Ureter (tissue), 1 donor: ENCODE results near the gene PRKG2. TPM values are rescaled to one million over a fixed set of nuclear protein-coding genes. Genes with fewer than 3 reads are reported as not detected.

Source experiments
- DNase-seq: peaks from one replicate; pipeline ENCODE4 v3.0.0-alpha.2; 2020; ENCODE audit warnings: low spot score
- total RNA-seq: library from RNA; stranded (reverse); gene quantifications from one replicate; pipeline ENCODE4 v1.2.4, GENCODE V29; 2023
- donor health status: DM: yes; HTN: yes; CAD: no.

Gene PRKG2
- total RNA-seq, 1 donor from 2014 or later = 4.7 TPM

DNA sequence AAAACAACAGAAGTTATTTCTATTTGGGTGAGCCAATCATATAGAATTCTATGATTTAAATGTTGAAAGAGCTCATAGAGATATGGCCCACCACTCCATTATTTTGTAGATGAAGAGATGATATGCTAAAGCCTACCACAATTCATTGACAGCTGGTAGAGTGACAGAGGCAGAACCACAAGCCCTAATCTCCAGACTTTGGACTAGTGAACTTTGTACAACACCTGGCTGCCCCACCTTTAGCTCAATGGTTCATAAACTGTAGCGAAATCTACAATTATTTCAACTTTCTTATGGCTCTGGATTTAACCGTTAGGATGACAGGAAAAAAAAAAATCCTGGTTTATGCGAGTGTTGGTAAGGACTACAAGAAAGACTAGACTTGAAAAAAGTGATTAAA is 50.9 kb downstream of the PRKG2 start:
- DNase-seq = no peak

GRCh38 chr4:81162752-81163458 is 52.1 kb downstream of the PRKG2 start:
- no peak for DNase-seq

DNA sequence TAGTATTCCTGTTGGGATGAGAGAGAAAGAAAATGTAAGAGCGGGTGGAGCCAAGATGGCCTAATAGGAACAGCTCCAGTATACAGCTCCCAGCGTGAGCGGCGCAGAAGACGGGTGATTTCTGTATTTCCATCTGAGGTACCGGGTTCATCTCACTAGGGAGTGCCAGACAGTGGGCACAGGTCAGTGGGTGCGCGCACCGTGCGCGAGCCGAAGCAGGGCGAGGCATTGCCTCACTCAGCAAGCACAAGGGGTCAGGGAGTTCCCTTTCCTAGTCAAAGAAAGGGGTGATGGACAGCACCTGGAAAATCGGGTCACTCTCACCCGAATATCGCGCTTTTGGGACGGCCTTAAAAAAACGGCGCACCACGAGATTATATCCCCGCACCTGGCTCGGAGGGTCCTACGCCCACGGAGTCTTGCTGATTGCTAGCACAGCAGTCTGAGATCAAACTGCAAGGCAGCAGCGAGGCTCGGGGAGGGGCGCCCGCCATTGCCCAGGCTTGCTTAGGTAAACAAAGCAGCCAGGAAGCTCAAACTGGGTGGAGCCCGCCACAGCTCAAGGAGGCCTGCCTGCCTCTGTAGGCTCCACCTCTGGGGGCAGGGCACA is 61.2 kb downstream of the PRKG2 start:
- peak; percentile 51 for DNase-seq

DNA sequence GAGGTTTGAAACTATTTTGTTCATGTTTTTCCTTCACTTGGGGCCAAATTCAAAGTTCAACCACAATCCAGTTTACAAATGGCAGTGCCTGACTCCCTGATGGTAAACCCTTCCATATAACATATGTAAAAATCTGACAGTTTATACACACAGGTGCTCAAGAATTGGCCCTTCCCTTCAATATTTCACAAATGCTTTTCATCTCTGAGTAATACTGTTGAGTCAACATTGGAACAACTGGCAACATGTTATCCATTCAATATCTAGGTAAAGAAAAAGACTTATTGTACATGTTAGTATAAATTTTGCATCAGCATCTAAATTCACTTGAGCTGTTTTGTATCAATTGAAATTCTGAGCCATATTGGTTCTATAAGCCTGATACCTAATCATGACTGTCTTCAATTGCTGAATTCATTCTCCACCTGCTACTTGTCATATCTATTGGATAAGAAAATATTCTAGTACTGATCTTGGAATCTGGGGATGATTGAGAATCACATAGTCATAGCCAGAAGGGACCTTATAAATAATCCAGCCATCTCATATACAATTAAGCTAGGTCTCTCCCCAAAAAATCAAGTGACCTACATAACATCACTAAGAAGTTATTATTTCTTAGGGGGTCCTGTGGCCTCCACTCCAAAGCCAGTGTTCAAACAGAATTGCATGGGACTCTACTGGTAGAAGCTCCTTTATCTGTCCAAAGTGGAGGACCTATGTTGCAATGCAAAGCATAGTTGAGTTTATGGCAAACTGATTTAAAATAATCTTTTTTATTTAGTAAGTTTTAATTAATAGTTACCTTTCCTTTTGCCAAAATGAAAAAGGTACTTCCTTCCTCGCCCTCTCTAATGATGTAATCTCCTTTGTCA is 61.9 kb downstream of the PRKG2 start:
- DNase-seq = no peak

- no peak for DNase-seq
These were observed 65.0 kb downstream of the PRKG2 start for GRCh38 chr4:81149976-81150375.

GRCh38 chr4:81148576-81148975 is 66.4 kb downstream of the PRKG2 start:
- no peak for DNase-seq

GRCh38 chr4:81146466-81146865 is 68.6 kb downstream of the PRKG2 start:
- no peak for DNase-seq

GRCh38 chr4:81143183-81143582 is 71.8 kb downstream of the PRKG2 start:
- no peak for DNase-seq

- DNase-seq = no peak
These were observed 72.3 kb downstream of the PRKG2 start for GRCh38 chr4:81142744-81143143.

GRCh38 chr4:81137894-81138293 is 77.1 kb downstream of the PRKG2 start:
- no peak for DNase-seq

- no peak for DNase-seq
These were observed 77.6 kb downstream of the PRKG2 start for GRCh38 chr4:81137446-81137845.

DNA sequence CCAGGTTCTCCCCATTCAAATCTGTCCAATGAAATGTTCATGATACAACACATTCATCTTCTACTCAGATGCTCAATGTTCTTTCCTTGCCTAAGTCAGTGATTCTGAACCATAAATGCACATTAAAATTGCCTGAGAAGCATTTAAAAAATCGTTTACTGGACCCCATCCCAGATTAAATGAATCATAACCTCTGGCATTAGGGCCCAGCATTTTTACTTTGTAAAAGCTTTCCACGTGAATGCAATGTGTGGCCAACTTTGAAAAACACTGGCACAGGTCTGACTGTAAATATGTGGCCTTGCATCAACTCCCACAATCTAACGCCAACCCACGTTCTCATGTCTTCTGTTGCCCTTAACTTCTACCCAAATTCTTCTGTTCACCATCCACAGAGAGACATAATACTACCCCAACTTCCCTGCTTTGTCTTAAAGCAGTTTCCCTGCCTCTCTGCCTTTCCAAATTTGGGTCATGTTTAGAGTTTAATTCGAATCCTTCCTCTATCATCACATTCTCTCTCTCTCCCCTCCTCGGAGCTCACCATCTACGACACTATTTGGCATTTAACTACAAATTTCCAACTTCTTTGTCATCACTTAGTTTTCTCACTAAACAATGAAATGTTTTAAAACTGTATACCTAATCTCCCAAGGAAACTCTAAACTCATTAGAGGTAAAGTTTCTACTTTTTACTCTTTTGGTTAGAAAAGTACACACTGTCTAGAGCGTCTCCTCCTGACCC is 78.7 kb downstream of the PRKG2 start:
- DNase-seq = no peak

- no peak for DNase-seq
These were observed 79.5 kb downstream of the PRKG2 start for GRCh38 chr4:81135501-81135900.

- DNase-seq = no peak
These were observed 83.5 kb downstream of the PRKG2 start for GRCh38 chr4:81131563-81131962.

GRCh38 chr4:81131066-81131465 is 84.0 kb downstream of the PRKG2 start:
- DNase-seq = no peak

- DNase-seq = no peak
These were observed 84.5 kb downstream of the PRKG2 start for GRCh38 chr4:81130569-81130968.

DNA sequence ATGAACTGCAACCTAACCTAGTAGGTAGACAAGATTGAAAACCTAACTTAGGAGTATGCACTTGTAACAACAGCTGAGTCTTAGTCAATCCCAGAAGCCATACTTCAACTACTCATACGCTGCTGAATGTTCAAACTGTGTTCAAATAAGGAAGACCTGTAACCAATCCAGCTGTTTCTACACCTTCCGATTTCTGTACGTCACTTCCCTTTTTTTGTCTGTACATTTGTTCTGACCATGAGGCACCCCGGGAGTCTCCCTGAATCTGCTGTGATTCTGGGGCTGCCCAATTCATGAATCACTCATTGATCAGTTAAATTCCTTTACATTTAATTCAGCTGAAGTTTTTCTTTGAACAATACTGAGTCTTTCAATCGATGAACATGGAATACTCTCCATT is 95.0 kb downstream of the PRKG2 start:
- no peak for DNase-seq

- no peak for DNase-seq
These were observed 96.9 kb downstream of the PRKG2 start for GRCh38 chr4:81118086-81118485.

DNA sequence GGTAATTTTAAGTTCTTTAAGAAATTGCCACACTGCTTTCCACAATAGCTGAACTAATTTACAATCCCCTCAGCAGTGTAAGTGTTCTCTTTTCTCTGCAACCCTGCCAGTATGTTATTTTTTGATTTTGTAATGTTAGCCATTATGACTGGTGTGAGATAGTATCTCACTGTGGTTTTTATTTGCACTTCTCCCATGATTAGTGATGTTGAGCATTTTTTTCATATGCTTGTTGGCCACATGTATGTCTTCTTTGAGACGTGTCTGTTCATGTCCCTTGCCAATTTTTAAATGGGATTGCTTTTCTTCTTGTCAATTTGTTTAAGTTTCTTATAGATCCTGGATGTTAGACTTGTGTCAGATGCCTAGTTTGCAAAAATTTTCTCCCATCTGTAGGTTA is 98.5 kb downstream of the PRKG2 start:
- DNase-seq = no peak

- no peak for DNase-seq
These were observed 102.0 kb downstream of the PRKG2 start for GRCh38 chr4:81113024-81113423.

- DNase-seq = no peak
These were observed 105.7 kb downstream of the PRKG2 start for GRCh38 chr4:81109356-81109755.

DNA sequence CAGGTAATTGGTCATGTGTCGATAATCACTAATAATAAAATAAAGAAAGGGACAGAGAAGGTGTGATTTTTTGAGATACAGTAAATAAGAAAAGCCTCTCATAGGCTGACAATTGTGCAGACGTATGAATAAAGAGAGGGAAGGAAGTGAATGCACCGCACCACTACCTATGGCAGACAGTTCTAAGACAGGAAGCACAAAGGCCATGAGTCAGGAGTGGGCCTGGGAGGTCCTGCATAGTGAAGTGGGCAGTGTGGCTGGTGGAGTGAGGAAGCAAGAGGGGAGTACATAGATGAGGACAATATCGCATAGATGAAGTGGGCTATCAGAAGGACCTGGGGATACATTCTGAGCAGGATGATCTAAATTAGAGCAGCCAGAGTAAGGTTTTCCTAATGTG is 108.9 kb downstream of the PRKG2 start:
- DNase-seq = no peak
